Forelimb muscle (tissue), 1 donor: Measurements from ENCODE around the gene ETS1. TPM values are rescaled to one million over a fixed set of nuclear protein-coding genes. Genes with fewer than 3 reads are reported as not detected.

ENCODE experiments used
- DNase-seq: peaks from one replicate; pipeline ENCODE4 v3.0.0-alpha.2; 2013; ENCODE audit warnings: low read depth
- polyA plus RNA-seq: library from polyadenylated mRNA; unstranded; fragments of 120-200 nt; gene quantifications from one replicate; pipeline ENCODE4 v1.2.1, GENCODE V29; 2013; ENCODE audit not compliant: insufficient read length

The ETS1 gene
- polyA plus RNA-seq, 1 donor: 45.2 TPM

DNA sequence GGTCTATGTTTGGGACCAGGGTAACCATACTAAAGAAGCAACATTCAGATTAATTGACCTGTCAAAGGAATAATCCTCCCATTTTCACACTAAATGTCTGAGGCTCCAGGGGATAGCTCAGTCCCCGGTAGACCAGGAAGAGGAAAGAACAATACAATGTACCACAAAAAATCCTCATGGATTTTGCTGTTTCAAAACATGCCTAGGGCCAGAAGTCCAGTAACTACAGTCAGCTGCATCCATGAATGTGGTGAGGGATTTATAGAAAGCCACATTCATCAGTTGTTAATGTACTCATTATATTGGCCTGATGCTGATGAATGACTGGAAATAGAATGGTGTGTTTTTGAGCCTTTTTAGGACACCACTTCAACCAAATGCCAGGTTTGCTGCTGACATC lies 6.9 kb upstream of the ETS1 start:
- no peak for DNase-seq

GRCh38 chr11:128593281-128593680 lies 5.9 kb upstream of the ETS1 start:
- no peak for DNase-seq

GRCh38 chr11:128592454-128592853 lies 5.1 kb upstream of the ETS1 start:
- DNase-seq: no peak

DNA sequence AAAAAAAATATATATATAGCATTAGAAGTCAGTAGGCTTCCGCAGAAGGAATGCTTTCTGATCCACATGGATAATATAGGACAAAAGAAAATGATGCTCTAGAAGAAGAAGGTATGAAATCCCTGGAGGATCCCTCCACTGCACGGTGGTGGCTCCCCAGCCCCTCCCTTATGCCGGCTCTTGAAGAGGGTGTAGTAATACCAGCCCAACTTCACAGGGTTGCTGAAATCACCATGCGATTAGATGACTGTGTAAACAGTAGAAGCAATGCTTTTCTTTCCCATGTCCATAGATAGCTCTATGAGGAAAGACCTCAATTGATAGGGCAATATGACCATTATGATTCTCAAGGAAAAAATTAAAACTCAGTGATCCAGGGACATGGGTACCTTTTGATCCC lies 3.2 kb upstream of the ETS1 start:
- DNase-seq: no peak

DNA sequence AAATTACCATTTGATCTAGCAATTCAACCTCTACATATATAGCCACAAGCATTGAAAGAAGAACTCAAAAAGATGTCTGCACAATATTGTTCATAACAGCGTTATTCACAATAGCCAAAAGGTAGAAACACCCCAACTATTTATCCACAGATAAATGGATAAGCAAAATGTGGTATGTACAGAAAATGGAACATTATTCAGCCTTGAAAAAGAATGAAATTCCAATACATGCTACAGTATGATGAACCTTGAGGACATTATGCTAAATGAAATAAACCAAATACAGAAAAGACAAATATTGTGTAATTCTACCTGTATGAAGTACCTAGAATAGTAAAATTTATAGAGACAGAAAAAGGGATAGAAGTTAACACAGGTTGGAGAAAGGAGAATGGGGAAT lies 2.6 kb upstream of the ETS1 start:
- DNase-seq: no peak

- DNase-seq: no peak
Measured at GRCh38 chr11:128588093-128588492, 735 bp upstream of the ETS1 start.

GRCh38 chr11:128586689-128587088 lies 669 bp downstream of the ETS1 start:
- no peak for DNase-seq

DNA sequence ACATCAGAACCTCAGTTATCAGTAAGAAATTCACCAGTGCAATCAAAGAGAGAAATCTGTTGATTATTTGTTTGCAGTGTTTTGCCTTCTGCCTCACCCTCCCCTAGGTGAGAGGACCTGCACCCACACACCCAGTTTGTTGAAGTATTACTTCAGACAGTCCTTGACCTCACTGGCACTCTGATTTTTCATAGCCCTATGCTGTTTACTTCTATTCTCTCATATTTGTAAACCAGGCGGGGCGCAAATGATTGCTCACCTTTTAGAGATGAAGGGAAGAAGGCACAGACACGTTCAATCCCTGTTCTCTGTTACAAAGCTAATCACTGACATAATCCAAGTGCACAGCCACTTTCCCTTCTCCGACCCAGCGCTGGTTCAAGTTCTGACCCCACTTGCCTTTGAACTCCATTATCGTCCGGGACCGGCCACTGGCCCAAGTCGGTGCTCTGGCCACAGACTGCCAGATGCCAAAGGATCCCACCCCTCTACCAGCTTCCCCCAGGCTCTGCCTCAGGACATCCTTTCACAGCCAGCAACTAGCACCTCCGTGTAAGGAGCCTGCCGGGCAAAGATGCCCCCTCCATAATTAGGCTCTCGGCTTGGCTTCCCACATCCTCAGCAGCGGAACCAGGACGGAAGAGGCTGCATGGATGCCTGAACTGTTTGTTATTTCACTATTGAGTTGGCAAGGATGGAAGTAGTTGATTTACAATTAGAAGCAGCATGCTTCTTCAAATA lies 1.7 kb downstream of the ETS1 start:
- DNase-seq: no peak

DNA sequence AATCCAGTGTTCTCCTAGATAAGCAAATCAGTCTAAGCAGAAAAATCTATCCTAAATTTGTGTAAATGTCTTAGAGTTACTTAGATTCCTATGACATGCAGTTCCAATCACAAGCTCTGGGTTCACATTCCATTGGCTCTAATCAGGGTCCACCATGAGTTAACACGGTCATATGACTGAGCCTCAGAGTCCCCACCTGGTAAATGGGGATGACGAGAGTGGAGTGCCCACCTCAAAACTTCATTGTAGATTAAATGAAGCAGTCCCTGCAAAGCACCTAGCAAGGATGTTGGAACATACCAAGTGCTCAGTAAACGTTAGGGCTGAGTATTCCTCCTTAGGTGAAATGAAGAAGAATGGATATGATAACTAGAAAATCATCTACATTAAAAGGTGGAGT lies 3.1 kb downstream of the ETS1 start:
- no peak for DNase-seq

DNA sequence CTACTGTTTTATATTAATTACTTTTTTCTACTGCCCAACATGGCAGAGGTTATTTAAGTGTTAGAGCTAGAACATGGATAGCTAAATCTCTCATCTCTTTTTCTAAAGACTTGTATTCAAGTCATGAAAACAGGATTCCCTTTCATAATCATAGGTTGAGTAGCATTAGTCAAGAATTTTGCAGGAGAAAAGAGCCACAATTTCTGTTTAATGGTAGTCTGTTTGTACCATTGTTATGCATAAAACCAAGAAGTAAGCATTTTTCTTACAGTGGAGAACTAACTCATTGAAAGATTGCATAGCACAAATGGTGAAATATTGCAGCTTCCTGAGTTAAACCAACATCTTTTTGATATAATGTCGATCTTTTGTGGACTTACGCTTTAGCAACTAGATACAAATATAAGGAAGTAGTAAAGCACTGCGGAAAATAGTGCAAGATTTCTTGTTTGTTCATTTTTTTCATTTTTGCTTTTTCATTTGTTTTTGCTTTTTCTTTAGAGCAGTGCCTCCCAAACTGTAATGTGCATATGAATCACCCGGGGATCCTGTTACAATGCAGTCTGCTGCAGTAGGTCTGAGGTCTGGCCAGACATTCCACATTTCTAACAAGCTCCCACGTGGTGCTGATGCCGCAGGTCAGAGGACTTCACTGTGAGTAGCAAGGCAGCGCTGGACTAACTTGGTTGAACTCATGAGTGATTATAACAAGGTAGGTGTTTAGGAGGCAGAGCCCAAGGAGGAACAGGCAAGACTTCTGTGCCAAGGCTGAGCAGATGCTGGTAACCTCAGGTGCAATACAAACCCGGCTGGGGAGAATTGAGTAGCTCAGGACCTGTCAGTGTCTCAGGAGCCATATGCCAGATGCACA lies 4.6 kb downstream of the ETS1 start:
- DNase-seq: no peak

DNA sequence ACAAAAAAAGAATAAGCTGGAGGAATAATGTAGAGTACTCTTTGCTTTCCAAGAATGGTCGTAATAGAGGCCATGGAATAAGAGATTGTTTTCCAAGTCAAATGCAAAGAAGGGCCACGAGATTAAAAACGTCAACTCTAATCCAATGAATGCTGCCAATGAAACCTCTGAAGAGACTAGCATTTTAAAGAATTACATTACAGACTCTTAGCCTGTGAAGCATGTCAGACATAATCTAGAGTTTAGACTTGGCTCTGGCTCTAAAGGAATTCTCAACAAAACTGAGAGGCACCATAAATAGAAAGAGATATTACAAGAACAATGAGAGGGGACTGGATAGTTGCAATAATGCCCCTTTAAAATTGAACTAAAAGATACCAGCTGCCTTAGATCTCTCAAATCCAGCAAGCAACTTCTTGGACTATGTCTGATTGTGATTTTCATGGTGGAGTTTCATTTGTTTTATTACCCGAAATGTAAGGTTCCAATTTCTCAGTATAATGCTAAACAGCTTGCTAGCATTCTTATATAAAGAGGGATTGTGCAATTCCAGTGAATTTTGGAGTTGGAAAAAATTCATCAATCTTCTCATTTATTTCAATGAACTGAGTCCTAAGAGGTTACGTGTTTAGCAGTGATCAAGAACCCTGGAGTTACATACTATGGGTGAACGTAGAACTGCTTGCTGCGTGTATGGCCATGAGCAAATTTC lies 5.6 kb downstream of the ETS1 start:
- no peak for DNase-seq

DNA sequence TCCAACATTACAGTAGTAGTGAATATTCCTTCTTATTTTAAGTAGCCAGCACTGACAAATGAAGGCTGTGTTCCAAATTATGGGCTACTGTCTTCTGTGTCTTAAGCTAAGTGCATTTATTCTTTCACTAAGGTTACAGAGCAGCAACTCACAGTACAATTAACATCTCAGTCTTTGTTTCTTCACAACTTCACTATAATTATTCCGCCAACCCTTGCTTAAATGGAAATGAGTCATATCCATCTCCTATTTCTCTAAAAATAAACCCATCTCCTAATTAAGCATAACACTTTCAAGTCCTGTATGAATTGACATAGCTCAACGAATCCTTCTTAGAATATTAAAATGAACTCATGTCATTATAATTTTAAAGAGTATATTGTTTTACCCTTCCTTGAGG lies 6.7 kb downstream of the ETS1 start:
- no peak for DNase-seq

- DNase-seq: no peak
Measured at GRCh38 chr11:128579798-128580504, 7.4 kb downstream of the ETS1 start.

GRCh38 chr11:128576555-128576954 lies 10.8 kb downstream of the ETS1 start:
- no peak for DNase-seq

DNA sequence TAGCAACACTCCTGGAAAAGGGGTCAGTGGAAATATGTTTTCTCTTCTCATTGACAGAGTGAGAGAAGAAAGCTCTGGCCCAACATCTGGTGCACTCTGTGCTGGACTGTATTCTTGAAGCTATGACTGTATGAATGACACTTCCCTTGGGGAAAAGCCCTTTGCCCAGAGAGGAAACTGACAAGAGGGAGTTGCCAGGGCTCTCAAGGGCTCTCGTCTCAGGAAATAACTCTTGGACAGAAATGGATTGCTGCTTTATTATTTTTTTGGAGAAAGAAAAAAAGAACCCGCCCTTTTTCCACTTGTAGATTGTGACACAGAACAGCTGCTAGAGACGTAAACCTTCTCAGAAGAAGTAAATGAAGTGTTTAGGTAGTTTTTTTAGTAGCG lies 11.4 kb downstream of the ETS1 start:
- no peak for DNase-seq

DNA sequence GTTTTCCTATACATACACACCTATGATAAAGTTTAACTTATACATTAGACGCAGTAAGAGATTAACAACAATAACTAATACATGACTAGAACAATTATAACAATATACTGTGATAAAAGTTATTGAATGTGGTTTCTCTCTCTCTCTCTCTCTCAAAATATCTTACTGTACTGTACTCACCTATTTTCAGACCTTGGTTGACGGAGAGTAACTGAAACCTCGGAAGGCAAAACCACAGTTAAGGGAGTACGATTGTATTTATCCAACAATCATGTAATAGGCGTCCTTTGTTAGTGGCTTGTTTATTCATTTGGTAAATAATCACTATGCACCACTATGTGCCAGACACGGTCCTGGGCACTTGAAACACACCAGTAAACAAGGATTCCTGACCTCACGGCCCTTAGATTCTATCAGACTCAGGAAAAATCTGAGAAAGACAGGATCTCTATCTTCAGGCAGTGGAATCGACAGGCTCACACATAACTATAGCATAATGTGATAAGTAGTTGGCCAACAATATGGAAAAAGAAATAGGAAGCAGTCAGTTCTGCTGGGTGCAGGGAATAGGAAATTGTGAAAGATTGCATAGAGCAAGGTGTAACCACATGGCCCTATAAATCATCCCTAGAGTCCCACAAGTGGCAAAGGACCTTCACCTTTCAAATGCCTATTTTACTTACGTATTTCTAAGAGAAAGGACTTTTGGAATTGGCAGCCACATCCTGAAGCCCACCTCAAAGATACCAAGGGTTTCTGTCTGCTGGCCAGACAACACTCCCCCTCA lies 12.0 kb downstream of the ETS1 start:
- DNase-seq: no peak

- DNase-seq: no peak
Measured at GRCh38 chr11:128574576-128575011, 12.8 kb downstream of the ETS1 start.

DNA sequence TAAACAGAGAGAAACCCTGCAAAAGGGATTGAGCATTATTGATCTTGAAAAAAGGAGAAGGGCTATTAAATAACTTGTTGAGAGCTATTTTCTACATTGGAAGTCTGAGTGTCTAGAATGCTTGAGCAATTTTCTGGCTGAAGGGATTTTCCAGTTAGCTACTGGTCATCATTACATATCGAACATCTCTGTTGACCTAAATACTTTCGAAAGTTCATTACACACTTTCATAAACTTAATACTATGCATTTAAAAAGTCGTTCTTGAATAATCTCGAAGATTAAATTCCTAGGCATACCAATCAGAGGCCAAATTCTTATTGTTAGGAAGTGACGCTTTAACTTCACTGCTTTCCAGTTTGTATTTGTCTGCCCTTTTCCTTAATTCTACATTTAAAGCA lies 13.7 kb downstream of the ETS1 start:
- DNase-seq: no peak

DNA sequence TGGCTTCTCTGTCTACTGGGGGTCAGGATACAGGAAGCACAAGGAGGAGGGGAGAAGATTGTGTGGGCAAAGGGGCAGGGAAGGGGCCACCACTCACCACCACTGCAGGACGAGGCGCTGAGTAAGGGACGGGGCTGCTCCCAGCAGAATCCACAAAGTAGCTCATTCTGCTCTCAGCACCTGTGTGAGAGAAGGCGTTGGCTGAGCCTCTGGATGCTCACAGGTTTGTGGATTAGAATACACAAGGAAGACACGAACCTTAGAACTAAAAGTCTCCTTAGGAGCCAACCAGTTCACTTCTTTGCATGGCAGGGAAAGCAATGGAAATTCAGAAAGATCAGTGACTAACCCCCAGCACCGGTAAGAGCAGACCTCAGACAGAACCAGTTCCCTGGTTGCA lies 14.4 kb downstream of the ETS1 start:
- no peak for DNase-seq

DNA sequence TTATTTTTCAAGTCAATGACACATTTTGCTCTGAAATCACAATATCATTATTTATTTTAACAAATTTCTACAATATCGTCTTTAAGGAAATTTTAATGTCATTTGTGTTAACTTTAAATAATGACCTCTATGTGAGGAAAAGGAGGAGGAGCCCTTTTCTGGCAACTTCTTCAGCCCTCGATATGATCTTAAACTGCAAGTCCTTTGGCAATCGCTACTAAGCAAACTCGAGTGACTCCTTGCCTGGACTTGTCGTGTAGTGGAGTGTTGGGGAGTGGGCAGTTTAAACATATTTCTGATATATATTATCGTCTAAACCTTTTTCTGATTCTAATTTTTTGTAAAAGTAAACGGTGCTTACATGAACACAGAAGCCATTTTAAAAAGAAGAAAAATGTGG lies 16.7 kb downstream of the ETS1 start:
- DNase-seq: no peak

DNA sequence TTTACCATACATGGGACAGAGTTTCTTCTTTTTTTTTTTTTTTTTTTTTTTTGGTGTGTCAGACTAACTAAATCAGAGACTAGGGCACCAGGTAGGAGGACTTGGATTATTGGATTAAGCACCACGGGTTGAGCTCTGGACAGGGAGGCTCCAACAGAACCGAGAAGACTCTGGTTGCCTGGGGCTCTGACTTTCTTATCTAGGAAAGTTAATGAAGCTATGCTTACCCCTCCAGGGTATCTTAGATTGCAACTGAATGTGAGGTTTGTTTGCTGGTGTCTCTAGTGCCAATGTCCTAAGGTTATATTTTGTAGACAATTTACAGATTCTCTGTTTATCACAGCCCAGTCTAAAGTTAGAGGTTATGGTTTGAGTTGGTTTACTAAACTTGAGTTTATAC lies 18.1 kb downstream of the ETS1 start:
- no peak for DNase-seq
